K562 treated with DMSO at 1 percent for 24 hours (cell line): ENCODE data around the gene LEPROT. TPM values are rescaled to one million over a fixed set of nuclear protein-coding genes. Genes with fewer than 3 reads are reported as not detected.

Experiments used
- total RNA-seq: library from RNA; unstranded; fragments of 300-600 nt; gene quantifications from 2 replicates; pipeline ENCODE4 v1.2.3, GENCODE V29; 2022; ENCODE audit warnings: low read depth; ENCODE audit not compliant: insufficient read depth

Gene LEPROT
- total RNA-seq: 21.9 and 30.3 TPM in 2 replicates

GRCh38 chr1:65420590-65421350 is at the start of gene LEPROT, which contains the start of gene LEPR:
TSS of gene LEPROT (plus strand) at chr1:65420668. CDS start at chr1:65420725, 57 bp downstream.
TSS of gene LEPR (plus strand) at chr1:65420668. CDS start at chr1:65565566, 144,898 bp downstream.

Other genes with a start within 250 kb of the LEPROT start
- gene DNAJC6, start 111.1 kb upstream of the LEPROT start, total RNA-seq: 21.3 and 24.7 TPM in 2 replicates
- 7.8 and 8.8 TPM in 2 replicates for gene LEPR, start within 50 bp of the LEPROT start, total RNA-seq